Panc1 (cell line): ENCODE measurements around the gene OLFML1.

Experiments used
- CTCF ChIP-seq: fragments of 450-650 bp; IDR thresholded peaks from 2 replicates; pipeline ENCODE4 v1.5.1; 2017; ENCODE audit warnings: mild to moderate bottlenecking
- POLR2AphosphoS5 ChIP-seq: IDR thresholded peaks from 2 replicates; pipeline ENCODE4 v1.6.1; 2012; ENCODE audit warnings: mild to moderate bottlenecking, low read depth, low read length, moderate library complexity
- SIN3A ChIP-seq: IDR thresholded peaks from 2 replicates; pipeline ENCODE4 v1.6.1; 2012; ENCODE audit warnings: low read depth, mild to moderate bottlenecking, low read length, moderate library complexity, borderline replicate concordance; ENCODE audit not compliant: insufficient read depth
- TCF7L2 ChIP-seq: IDR thresholded peaks from 2 replicates; pipeline ENCODE4 v1.6.1; 2011; ENCODE audit warnings: mild to moderate bottlenecking, low read depth, low read length, inconsistent platforms

DNA sequence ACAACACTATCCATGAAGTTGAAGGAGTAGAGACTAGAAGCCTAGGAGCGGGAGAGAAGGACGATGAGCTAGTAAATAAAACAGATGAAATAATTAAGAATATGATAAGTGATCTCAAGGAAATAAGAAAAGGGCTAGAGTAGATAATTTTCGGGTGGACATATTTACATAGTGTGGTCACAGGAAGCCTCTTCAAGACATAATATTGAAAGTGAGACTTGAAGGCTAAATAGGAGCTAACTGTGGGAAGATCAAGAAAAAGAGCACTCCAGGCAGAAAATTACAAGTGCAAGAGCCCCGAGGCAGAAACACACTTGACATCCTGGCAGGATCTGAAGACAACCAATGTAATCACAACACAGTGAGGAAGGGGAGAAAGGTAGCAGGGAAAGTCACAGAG is 16.6 kb downstream of the OLFML1 start:
- TF ChIP-seq CTCF, result no peak
- no peak for TF ChIP-seq TCF7L2
- TF ChIP-seq POLR2AphosphoS5, result no peak
- TF ChIP-seq SIN3A, result no peak
